NCI-H1092 treated with DMSO at 0.1 percent for 48 hours (cell line): ENCODE data around the gene BAHCC1.
"Not testable (repeated sequence)": the region's sequence is repeated elsewhere in the genome, so short reads cannot be mapped to it uniquely, and the experiment has no call there.

Source experiments
- DNase-seq: peaks from one replicate; lab custom pipeline; 2025; lab: John Stamatoyannopoulos, UW

Gene BAHCC1

GRCh38 chr17:81394921-81395599 is at the start of gene BAHCC1:
TSS of gene BAHCC1 (plus strand) at chr17:81395457. CDS start at chr17:81399740, 4,283 bp downstream.
- peak; percentile 100 for DNase-seq

GRCh38 chr17:81346090-81346907 is 49.0 kb upstream of the BAHCC1 start:
- peak; percentile 95 for DNase-seq

DNA sequence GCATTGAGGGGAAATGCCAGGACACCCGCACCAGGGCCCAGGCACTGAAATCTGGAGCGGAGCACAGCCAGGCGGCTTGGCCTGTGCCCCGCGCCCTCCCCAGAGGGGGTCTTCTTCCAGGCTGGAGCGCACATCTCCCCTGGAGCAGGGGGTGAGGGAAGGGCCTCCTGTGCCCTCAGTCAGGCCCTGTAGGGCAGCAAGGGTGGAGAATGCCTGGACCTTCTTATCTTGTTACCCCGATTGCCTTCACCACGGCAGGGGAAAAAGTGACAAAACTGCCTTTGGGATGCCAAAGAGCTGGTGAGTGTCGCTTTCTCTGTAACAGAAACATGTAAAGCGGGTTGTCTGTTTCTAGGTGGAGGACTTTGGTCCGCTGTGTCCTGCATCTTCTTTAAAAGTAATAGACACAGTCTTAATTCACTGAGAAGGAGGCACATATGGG is 48.3 kb upstream of the BAHCC1 start:
- no peak for DNase-seq

GRCh38 chr17:81347437-81347836 is 47.8 kb upstream of the BAHCC1 start:
- no peak for DNase-seq

DNA sequence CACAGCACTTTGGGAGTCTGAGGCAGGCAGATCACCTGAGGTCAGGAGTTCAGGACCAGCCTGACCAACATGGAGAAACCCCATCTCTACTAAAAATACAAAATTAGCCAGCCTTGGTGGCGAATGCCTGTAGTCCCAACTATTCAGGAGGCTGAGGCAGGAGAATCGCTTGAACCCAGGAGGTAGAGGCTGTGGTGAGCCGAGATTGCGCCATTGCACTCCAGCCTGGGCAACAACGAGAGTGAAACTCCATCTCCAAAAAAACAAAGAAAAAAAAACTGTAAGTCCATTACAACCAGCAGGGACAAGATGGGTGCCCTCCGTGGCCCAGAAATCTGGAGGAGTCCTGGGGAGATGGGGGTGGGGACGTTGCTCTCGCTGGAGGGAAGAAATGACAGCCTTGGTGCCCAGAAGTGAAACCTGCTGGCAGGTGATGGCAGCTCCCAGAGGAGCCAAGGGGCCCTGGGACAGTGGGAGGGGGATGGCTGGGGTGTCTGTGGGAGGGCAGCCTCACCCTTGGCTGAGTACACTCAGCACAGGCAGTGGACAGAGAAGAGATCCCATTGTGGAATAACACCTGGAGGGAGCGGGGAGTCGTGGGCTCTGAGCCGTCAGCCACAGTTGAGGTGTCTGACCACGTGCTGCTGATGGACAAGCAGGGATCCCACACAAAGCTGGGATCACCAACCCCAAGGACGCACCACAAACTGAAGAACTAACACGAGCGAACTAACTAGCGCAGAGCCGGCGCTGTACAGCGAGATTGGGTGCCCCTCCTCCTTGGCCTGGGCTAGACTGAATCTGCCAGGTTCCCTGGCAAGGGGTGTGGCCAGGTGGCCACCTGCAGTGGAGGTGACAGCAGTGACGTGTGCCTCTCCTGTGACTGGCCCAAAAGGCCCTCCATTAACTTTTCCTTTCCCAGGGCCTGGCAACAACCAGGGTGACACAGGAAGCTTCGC is 46.9 kb upstream of the BAHCC1 start:
- no peak for DNase-seq

- no peak for DNase-seq
Observed at GRCh38 chr17:81349397-81350319, 45.6 kb upstream of the BAHCC1 start.

GRCh38 chr17:81350320-81350890 is 44.9 kb upstream of the BAHCC1 start:
- DNase-seq, result no peak

DNA sequence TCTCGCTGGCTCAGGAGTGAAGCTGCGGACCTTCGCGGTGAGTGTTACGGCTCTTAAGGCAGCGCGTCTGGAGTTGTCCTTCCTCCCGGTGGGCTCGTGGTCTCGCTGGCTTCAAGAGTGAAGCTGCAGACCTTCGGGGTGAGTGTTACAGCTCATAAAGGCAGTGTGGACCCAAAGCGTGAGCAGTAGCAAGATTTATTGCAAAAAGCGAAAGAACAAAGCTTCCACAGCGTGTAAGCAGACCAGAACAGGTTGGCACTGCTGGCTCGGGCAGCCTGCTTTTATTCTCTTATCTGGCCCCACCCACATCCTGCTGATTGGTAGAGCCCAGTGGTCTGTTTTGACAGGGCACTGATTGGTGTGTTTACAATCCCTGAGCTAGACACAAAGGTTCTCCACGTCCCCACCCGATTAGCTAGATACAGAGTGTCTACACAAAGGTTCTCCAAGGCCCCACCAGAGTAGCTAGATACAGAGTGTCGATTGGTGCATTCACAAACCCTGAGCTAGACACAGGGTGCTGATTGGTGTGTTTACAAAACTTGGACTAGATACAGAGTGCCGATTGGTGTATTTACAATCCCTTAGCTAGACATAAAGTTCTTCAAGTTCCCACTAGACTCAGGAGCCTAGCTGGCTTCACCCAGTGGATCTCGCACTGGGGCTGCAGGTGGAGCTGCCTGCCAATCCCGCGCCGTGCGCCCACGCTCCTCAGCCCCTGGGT is 43.8 kb upstream of the BAHCC1 start:
- not testable (repeated sequence) for DNase-seq

DNA sequence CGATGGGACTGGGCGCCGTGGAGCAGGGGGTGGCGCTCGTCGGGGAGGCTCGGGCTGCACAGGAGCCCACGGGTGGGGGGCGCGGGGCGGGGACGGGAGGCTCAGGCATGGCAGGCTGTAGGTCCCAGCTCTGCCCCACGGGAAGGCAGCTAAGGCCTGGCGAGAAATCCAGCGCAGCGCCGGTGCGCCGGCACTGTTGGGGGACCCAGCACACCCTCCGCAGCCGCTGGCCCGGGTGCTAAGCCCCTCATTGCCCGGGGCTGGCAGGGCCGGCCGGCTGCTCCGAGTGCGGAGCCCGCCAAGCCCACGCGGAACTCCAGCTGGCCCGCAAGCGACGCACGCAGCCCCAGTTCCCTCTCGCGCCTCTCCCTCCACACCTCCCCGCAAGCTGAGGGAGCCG is 43.2 kb upstream of the BAHCC1 start:
- not testable (repeated sequence) for DNase-seq

- DNase-seq, result no peak
Observed at GRCh38 chr17:81354252-81354953, 40.9 kb upstream of the BAHCC1 start.

DNA sequence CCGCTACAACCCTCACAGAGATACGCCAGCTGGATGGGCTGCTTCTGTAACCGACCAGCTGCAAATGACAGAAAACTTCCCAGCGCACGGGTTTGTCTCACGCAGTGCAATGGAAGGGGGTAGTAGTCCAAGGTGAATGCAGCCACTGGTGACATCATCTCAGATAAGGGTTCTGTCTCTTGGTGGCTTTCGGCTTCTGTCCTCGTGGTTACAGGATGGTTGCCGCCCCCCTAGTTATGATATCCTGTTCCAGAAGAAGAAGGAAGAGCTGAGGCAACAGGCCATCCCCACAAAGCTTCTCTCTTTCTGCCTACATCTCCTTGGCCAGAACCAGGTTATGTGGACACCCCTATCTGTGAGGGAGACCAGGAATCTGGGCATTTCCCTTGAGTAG is 40.3 kb upstream of the BAHCC1 start:
- DNase-seq, result no peak

- DNase-seq, result no peak
Observed at GRCh38 chr17:81359218-81359617, 36.0 kb upstream of the BAHCC1 start.

GRCh38 chr17:81362001-81362400 is 33.3 kb upstream of the BAHCC1 start:
- DNase-seq, result not testable (repeated sequence)

- DNase-seq, result no peak
Observed at GRCh38 chr17:81364278-81365147, 30.7 kb upstream of the BAHCC1 start.

DNA sequence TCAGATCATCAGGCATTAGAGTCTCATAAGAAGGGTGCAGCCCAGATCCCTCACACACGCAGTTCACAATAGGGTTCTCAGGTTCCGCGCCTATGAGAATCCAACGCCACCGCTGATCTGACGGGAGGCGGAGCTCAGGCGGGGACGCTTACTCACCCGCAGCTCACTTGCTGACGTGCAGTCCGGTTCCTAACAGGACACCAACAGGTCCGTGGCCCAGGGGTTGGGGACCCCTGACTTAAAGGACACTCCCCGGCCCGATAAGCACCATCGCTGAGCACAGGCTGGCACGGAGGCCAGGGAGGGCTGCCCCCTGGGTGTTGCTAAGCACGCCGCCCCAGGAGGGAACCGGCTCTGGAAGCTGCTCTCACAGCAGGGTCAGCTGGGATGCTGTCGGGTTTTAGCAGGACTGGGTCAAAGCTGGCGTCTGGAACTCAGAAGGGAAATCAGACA is 30.1 kb upstream of the BAHCC1 start:
- no peak for DNase-seq

DNA sequence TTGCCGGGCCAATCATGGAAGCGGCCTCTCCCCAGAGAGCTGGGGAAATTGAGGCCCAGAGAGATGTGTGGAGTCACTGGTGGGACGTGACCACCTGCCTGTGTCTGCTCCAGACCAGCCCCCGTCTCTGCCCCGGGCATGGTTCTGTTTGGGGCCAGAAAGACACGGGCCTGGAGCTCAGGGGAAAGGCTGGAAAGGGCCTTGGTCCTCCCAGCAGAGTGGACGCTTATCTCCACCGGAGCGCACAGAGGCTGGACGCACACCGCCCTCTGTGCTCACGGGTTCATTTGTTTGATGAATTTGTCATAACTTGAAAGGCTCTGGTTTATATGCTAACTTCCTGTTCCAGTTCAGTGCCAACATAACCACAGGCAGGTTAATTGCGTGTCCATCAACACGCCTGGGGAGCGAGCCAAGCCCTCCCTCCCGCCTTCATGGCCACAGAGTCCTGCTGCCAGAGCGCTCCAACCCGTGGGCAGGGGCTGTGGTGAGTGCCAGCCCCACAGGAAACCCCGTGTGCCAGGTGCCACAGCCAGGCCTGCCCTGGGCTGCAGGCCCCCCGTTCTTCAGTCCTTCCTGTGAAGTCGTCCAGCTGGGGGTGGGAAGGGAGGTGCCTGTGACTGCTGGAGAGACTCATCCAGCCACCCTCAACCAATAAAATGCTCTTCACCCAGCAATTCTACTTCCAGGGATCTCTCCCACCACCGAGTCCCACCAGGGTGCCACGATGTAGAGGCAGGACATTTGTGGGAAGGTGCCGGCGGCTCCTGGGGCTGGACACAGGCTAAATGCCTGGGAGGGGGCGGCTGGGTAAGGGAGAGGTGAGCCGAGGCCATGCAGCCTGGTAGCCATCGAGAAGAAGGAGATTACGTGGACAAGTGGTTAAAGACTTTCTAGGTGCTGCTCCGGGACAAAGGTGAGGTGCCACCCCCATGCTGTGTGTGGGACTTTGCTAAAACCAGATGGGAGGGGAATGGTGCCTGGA is 29.4 kb upstream of the BAHCC1 start:
- DNase-seq, result no peak

- no peak for DNase-seq
Observed at GRCh38 chr17:81366648-81367047, 28.6 kb upstream of the BAHCC1 start.
